ENCODE results near the gene SSR4.

The SSR4 gene

GRCh38 chrX:153769865-153770600 lies 24.4 kb upstream of the SSR4 start:
- no peak for DNase-seq

GRCh38 chrX:153770601-153771414 lies 23.7 kb upstream of the SSR4 start:
- DNase-seq = no peak

GRCh38 chrX:153771415-153772315 lies 22.8 kb upstream of the SSR4 start:
- no peak for DNase-seq

DNA sequence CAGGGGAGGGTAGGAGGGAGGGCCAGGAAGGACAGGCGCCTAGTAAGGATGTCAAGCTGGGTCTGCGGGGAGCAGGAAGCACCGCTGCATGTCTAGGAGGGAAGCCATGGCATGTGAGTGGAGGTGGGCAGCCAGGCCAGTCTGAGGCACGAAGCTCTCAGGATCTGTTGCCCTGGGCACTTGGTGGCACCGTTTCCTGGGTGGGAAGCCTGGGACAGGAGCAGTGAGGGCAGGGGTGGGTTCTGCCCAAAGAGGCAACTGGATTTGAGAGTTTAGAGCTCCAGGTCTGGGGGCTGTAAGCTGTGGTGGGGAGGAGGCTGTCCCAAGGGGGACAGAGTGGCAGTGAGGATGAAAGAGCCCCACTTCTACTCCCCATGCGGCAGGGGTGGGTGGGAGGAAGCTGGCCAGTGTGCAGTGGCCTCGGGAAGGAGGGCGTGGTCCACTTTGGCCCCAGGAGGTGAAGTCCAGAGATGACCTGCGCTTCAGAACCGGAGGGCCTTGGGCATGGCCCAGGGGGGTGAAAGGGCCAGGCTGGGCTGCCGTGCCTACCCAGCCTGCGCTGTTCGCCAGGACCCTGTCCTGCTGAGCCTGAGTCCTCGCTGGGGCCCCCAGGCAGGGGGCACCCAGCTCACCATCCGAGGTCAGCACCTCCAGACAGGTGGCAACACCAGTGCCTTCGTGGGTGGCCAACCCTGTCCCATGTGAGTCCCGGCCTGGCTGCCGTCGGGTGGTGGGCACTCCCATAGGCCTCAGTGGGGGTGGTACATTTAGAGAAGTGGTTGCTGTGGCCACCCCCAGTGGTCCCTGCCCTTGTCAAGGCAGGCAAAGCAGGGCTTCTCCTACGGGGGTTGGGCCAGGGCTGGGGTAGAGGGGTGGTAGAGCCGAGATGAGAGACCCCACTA lies 21.9 kb upstream of the SSR4 start:
- DNase-seq = no peak

- no peak for DNase-seq
Measured at GRCh38 chrX:153773218-153773611, 21.3 kb upstream of the SSR4 start.

DNA sequence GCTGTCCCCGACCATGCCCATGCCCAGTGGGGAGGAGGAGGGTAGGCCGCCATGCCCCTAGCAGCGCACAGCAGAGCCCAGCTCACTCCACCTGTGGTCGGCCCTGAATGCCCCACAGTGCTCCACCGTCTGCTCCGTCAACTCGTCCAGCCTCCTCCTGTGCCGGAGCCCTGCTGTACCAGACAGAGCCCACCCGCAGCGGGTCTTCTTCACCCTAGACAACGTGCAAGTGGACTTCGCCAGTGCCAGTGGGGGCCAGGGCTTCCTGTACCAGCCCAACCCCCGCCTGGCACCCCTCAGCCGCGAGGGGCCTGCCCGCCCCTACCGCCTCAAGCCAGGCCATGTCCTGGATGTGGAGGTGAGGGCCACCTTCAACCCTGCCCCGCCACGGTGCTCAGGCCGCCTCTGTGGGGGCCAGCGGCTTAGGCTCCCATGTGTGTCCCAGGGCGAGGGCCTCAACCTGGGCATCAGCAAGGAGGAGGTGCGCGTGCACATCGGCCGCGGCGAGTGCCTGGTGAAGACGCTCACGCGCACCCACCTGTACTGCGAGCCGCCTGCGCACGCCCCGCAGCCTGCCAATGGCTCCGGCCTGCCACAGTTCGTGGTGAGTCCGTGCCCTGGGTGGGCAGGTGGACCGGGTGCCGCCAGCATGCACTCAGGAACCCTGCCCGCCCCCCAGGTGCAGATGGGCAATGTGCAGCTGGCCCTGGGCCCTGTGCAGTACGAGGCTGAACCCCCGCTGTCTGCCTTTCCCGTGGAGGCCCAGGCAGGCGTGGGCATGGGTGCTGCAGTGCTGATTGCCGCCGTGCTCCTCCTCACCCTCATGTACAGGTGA lies 20.5 kb upstream of the SSR4 start:
- DNase-seq = no peak

GRCh38 chrX:153774576-153775292 lies 19.7 kb upstream of the SSR4 start:
- no peak for DNase-seq

DNA sequence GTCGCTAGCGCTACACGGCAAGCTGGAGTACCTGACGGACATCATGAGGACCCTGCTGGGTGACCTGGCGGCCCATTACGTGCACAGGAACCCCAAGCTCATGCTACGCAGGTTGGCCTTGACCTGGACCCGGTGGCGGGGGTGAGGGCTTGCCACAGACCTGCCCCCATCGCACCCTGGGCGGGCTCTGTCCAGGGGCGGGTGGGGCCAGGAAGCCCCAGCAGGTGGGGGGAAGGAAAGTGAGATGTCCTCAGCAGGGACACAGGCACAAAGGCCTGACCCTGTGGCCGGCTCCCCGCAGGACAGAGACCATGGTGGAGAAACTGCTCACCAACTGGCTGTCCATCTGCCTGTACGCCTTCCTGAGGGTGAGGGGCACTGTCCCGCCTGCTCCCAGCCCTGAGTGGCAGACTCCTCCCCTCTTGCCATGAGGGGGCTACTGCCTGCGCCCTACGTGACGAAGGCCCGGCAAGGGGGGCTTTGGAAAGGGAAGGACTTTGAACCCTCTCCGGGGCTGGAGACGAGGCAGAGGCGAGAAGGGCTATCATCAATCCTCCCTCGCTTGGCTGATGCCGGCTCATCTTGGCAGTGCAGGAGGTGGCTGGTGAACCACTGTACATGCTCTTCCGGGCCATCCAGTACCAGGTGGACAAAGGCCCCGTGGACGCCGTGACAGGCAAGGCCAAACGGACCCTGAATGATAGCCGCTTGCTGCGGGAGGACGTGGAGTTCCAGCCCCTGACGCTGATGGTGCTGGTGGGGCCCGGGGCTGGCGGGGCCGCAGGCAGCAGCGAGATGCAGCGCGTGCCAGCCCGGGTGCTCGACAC lies 19.0 kb upstream of the SSR4 start:
- DNase-seq = no peak

GRCh38 chrX:153776120-153776599 lies 18.3 kb upstream of the SSR4 start:
- no peak for DNase-seq

- DNase-seq = no peak
Measured at GRCh38 chrX:153776611-153777045, 17.8 kb upstream of the SSR4 start.

- DNase-seq = no peak
Measured at GRCh38 chrX:153777261-153778090, 17.0 kb upstream of the SSR4 start.

- no peak for DNase-seq
Measured at GRCh38 chrX:153778181-153778580, 16.3 kb upstream of the SSR4 start.

- DNase-seq = no peak
Measured at GRCh38 chrX:153778684-153779101, 15.8 kb upstream of the SSR4 start.

DNA sequence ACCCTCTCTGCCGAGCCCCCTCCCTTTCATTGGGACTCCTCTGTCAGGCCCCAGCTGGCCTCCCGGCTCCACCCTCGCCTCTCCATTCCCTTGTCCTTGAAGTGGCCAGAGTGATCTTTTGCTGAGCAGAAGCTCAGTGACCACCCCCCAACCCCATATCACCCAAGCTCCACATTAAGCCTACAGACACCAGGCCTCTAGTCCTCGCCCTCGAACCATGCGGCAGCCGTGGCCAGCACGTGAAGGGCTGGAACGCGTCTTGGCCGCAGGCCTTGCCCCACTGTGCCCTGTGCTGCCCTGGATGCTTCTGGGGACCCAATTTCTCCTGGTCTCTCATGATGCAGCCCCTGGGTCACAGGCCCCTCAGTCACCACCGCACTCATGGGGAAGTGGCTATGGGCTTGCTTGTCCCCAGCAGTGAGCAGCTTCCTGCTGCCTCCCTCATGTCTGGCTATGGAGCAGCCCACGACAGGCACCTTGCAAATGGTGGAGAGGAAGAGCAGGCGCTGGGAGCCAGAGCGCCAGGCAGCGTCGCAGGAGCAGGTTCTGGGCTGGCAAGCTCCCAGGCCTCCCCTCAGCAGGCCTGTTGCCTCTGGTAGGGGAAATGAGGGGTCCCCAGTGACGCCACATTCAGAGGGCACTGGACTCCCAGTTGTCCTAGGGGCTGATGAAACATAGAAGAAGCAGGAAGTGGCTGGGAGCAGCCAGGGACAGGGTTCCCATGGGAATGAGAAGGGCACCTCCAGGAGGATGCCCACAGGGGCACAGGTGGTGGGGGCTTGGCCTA lies 14.4 kb upstream of the SSR4 start:
- no peak for DNase-seq

DNA sequence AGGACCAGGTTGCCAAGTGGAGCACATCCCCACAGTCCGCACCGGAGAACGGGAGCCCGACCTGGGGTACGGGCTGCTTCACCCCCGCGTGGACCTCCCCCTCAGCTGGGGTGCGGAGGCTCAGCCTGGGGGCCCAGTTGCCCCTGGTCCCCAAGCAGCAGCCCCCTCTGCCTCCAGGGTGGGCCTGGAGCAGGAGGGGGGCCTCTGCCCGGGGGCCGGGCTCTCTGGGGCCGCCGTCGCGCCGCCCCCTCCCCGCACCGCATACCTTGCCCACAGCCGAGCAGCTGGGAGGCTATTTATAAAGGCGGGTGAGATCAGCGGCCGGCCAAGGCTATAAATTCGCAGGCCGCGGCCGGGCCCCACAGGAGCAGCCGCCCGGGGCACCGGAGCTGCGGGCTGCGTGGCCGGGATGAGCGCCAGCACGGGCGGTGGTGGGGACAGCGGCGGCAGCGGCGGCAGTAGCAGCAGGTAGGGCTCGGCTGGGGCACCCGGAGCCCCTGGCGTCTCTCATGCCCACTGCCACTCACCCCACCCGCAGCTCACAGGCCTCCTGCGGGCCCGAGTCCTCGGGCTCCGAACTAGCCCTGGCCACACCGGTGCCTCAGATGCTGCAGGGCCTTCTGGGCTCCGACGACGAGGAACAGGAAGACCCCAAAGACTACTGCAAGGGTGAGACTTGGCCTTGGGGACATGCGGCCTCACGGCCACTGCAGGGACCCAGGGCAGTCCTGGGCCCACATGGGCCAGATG lies 13.6 kb upstream of the SSR4 start, which contains the start of gene SRPK3:
SRPK3 (plus strand) TSS at position 364 of the 750 bp plus-strand sequence; CDS start at position 410, 46 bp downstream.
- DNase-seq = no peak

DNA sequence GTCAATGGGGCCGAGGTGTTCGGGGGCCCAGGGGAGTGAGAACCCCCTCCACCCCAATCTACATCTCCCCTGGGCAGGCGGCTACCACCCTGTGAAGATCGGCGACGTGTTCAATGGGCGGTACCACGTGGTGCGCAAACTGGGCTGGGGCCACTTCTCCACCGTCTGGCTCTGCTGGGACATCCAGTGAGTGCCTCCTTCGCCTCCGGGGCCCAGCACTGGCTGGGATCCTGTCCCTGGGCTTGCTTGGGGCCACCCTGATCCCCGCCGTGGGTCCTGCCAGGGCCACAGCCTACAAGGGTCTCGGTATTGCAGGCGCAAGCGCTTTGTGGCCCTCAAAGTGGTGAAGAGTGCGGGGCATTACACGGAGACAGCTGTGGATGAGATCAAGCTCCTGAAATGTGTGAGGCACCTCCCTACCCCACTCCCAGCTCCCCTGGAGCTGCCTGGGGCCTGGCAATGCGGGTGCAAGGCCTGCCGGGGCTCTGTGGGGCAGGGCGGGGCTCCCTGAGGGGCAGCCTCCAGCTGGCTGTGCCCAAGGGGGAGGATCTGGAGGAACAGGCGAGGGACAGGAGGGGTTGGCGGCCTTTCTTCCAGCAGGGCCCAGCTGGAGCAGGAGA lies 12.9 kb upstream of the SSR4 start:
- no peak for DNase-seq
